ENCODE data around the gene SLC38A7. TPM values are rescaled to one million over a fixed set of nuclear protein-coding genes. Genes with fewer than 3 reads are reported as not detected.
"Not testable (repeated sequence)": the region's sequence is repeated elsewhere in the genome, so short reads cannot be mapped to it uniquely, and the experiment has no call there.

SLC38A7 gene
- total and polyA plus RNA-seq, 7 experiments from 2014 or later, result 3.4 to 16.8 (median 12.6) TPM

- intact Hi-C loops (cut with micrococcal nuclease), result no loop called here
- peaks cover 0 to 14% (median 0%) of the 10 kb centered on the region in 5 donors for H3K27me3 Mint-ChIP-seq
- H3K4me1 Mint-ChIP-seq, result no peaks in the 10 kb centered on the region
- DNase-seq, result no peak
- Histone ChIP-seq H3K4me1 (ENCODE audit: control insufficient read depth in 2 of 2, insufficient read depth in 2 of 2, low read length in 2 of 2) (no peaks in the 10 kb centered on the region), H3K9me3 (ENCODE audit: control insufficient read depth in 2 of 3, low read length in 3 of 3) (no peaks in the 10 kb centered on the region), H3K27ac (ENCODE audit: low read depth, low read length) (no peak overlapping the region), H3K27me3 (ENCODE audit: control insufficient read depth in 2 of 2, insufficient read depth in 2 of 2, low read length in 2 of 2) (no peaks in the 10 kb centered on the region), H3K4me3 (ENCODE audit: low read length) (no peak overlapping the region), H3K36me3 (ENCODE audit: control insufficient read depth in 2 of 3, insufficient read depth in 3 of 3, low read length in 3 of 3) (no peaks in the 10 kb centered on the region)
- no peak overlapping the region for H3K27ac Mint-ChIP-seq
- ChIA-PET POLR2A (no interaction called here), CTCF (no interaction called here)
- no peaks in the 10 kb centered on the region for H3K9me3 Mint-ChIP-seq
- no peak for ATAC-seq
- no peak overlapping the region for H3K4me3 Mint-ChIP-seq
- no peaks in the 10 kb centered on the region for H3K36me3 Mint-ChIP-seq
These were observed 43.6 kb downstream of the SLC38A7 start for GRCh38 chr16:58640949-58641348.

DNA sequence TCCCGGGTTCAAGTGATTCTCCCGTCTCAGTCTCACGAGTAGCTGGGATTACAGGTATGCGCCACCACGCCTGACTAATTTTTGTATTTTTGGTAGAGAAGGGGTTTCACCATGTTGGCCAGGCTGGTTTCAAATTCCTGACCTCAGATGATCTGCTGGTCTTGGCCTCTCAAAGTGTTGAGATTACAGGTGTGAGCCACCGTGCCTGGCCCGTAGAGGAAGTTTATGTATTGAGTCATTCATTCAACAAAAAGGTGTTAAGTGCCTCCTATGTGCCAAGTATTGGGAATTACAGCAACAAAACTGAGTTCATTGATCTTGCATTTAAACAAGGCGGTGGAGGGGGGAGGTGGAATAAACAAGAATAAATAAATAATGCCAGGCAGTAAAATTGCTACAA lies 44.7 kb downstream of the SLC38A7 start:
- no peaks in the 10 kb centered on the region for H3K36me3 Mint-ChIP-seq
- H3K27ac Mint-ChIP-seq, result peak overlapping the region in 1 of 9 donors; percentile 9
- DNase-seq (no peak), ATAC-seq (no peak)
- no peak overlapping the region for H3K27ac ChIP-seq (ENCODE audit: low read depth, low read length)
- no peaks in the 10 kb centered on the region for H3K27me3 ChIP-seq (ENCODE audit: control insufficient read depth in 2 of 2, insufficient read depth in 2 of 2, low read length in 2 of 2)
- H3K4me1 ChIP-seq (ENCODE audit: control insufficient read depth in 2 of 2, insufficient read depth in 2 of 2, low read length in 2 of 2), result no peaks in the 10 kb centered on the region
- no peaks in the 10 kb centered on the region for H3K9me3 Mint-ChIP-seq
- H3K36me3 ChIP-seq (ENCODE audit: control insufficient read depth in 2 of 3, insufficient read depth in 3 of 3, low read length in 3 of 3), result no peaks in the 10 kb centered on the region
- peaks cover 0 to 17% (median 0%) of the 10 kb centered on the region in 5 donors for H3K27me3 Mint-ChIP-seq
- no peaks in the 10 kb centered on the region for H3K4me1 Mint-ChIP-seq
- CTCF ChIA-PET, result interaction anchor here (1.1 kb wide), 1 partner anchor 18 kb away, joined by 3 read pairs; no protein-coding TSS in a partner anchor
- intact Hi-C loops (cut with micrococcal nuclease), result loop anchor here in 1 of 2 donors (10.0 kb wide), 1 partner anchor 615 kb away; the partner anchor contains the start of gene MMP15
- no peaks in the 10 kb centered on the region for H3K9me3 ChIP-seq (ENCODE audit: control insufficient read depth in 2 of 3, low read length in 3 of 3)
- no peak overlapping the region for H3K4me3 ChIP-seq (ENCODE audit: low read length)
- H3K4me3 Mint-ChIP-seq, result no peak overlapping the region
- POLR2A ChIA-PET, result interaction anchor here (1.0 kb wide), 1 partner anchor 11 kb away, joined by 6 read pairs; no protein-coding TSS in a partner anchor

- Mint-ChIP-seq H3K36me3 (no peaks in the 10 kb centered on the region), H3K27ac (no peak overlapping the region), H3K9me3 (no peaks in the 10 kb centered on the region), H3K27me3 (peaks cover 0 to 17% (median 0%) of the 10 kb centered on the region in 5 donors), H3K4me1 (no peaks in the 10 kb centered on the region), H3K4me3 (no peak overlapping the region)
- ATAC-seq (no peak), DNase-seq (no peak)
- intact Hi-C loops (cut with micrococcal nuclease), result loop anchor here in 1 of 2 donors (10.0 kb wide), 1 partner anchor 614 kb away; the partner anchor contains the start of gene MMP15
- H3K4me1 ChIP-seq (ENCODE audit: control insufficient read depth in 2 of 2, insufficient read depth in 2 of 2, low read length in 2 of 2), result no peaks in the 10 kb centered on the region
- no peak overlapping the region for H3K4me3 ChIP-seq (ENCODE audit: low read length)
- CTCF ChIA-PET, result interaction anchor here (0.7 to 1.1 kb wide), 2 partner anchors 9 to 18 kb away, joined by 3 read pairs; no protein-coding TSS in a partner anchor
- POLR2A ChIA-PET, result interaction anchor here (0.6 to 1.0 kb wide), 2 partner anchors 9 to 11 kb away, joined by 3 to 6 read pairs; no protein-coding TSS in a partner anchor
- no peaks in the 10 kb centered on the region for H3K27me3 ChIP-seq (ENCODE audit: control insufficient read depth in 2 of 2, insufficient read depth in 2 of 2, low read length in 2 of 2)
- no peak overlapping the region for H3K27ac ChIP-seq (ENCODE audit: low read depth, low read length)
- H3K36me3 ChIP-seq (ENCODE audit: control insufficient read depth in 2 of 3, insufficient read depth in 3 of 3, low read length in 3 of 3), result no peaks in the 10 kb centered on the region
- no peaks in the 10 kb centered on the region for H3K9me3 ChIP-seq (ENCODE audit: control insufficient read depth in 2 of 3, low read length in 3 of 3)
These were observed 45.3 kb downstream of the SLC38A7 start for GRCh38 chr16:58639230-58639629.

GRCh38 chr16:58638148-58639036 lies 46.2 kb downstream of the SLC38A7 start:
- CTCF ChIA-PET, result interaction anchor here (0.7 kb wide), 1 partner anchor 8 kb away, joined by 3 read pairs; no protein-coding TSS in a partner anchor
- no peak for ATAC-seq

GRCh38 chr16:58637021-58637420 lies 47.5 kb downstream of the SLC38A7 start:
- intact Hi-C loops (cut with micrococcal nuclease), result loop anchor here in 1 of 2 donors (10.0 kb wide), 1 partner anchor 612 kb away; the partner anchor contains the start of gene MMP15
- H3K4me3 Mint-ChIP-seq; H3K27ac ChIP-seq (ENCODE audit: low read depth, low read length); H3K4me1 ChIP-seq (ENCODE audit: control insufficient read depth in 2 of 2, insufficient read depth in 2 of 2, low read length in 2 of 2); H3K36me3 Mint-ChIP-seq; H3K9me3 Mint-ChIP-seq; H3K9me3 ChIP-seq (ENCODE audit: control insufficient read depth in 2 of 3, low read length in 3 of 3); H3K4me1 Mint-ChIP-seq; H3K36me3 ChIP-seq (ENCODE audit: control insufficient read depth in 2 of 3, insufficient read depth in 3 of 3, low read length in 3 of 3); POLR2A ChIA-PET; H3K27me3 ChIP-seq (ENCODE audit: control insufficient read depth in 2 of 2, insufficient read depth in 2 of 2, low read length in 2 of 2); ATAC-seq; DNase-seq; H3K4me3 ChIP-seq (ENCODE audit: low read length); CTCF ChIA-PET; H3K27ac Mint-ChIP-seq: not testable (repeated sequence)
- peaks cover 0 to 17% (median 0%) of the 10 kb centered on the region in 5 donors for H3K27me3 Mint-ChIP-seq

More at GRCh38 chr16:58638148-58639036, 46.2 kb downstream of the SLC38A7 start:
- Histone ChIP-seq H3K36me3 (ENCODE audit: control insufficient read depth in 2 of 3, insufficient read depth in 3 of 3, low read length in 3 of 3) (no peaks in the 10 kb centered on the region), H3K9me3 (ENCODE audit: control insufficient read depth in 2 of 3, low read length in 3 of 3) (no peaks in the 10 kb centered on the region), H3K27ac (ENCODE audit: low read depth, low read length) (no peak overlapping the region), H3K4me3 (ENCODE audit: low read length) (no peak overlapping the region), H3K4me1 (ENCODE audit: control insufficient read depth in 2 of 2, insufficient read depth in 2 of 2, low read length in 2 of 2) (no peaks in the 10 kb centered on the region), H3K27me3 (ENCODE audit: control insufficient read depth in 2 of 2, insufficient read depth in 2 of 2, low read length in 2 of 2) (no peaks in the 10 kb centered on the region)
- intact Hi-C loops (cut with micrococcal nuclease), result loop anchor here in 1 of 2 donors (10.0 kb wide), 1 partner anchor 614 kb away; the partner anchor contains the start of gene MMP15
- Mint-ChIP-seq H3K4me1 (no peaks in the 10 kb centered on the region), H3K36me3 (no peaks in the 10 kb centered on the region), H3K27me3 (peaks cover 0 to 17% (median 0%) of the 10 kb centered on the region in 5 donors), H3K4me3 (no peak overlapping the region), H3K27ac (no peak overlapping the region), H3K9me3 (no peaks in the 10 kb centered on the region)
- POLR2A ChIA-PET, result interaction anchor here (0.6 kb wide), 1 partner anchor 10 kb away, joined by 3 read pairs; no protein-coding TSS in a partner anchor
- no peak for DNase-seq

- ATAC-seq (no peak), DNase-seq (no peak)
- H3K9me3 ChIP-seq (ENCODE audit: control insufficient read depth in 2 of 3, low read length in 3 of 3), result no peaks in the 10 kb centered on the region
- H3K36me3 Mint-ChIP-seq, result no peaks in the 10 kb centered on the region
- H3K27me3 ChIP-seq (ENCODE audit: control insufficient read depth in 2 of 2, insufficient read depth in 2 of 2, low read length in 2 of 2), result no peaks in the 10 kb centered on the region
- H3K4me3 Mint-ChIP-seq, result no peak overlapping the region
- intact Hi-C loops (cut with micrococcal nuclease), result loop anchor here in 1 of 2 donors (10.0 kb wide), 1 partner anchor 612 kb away; the partner anchor contains the start of gene MMP15
- CTCF ChIA-PET, result no interaction called here
- peaks cover 0 to 3% (median 2%) of the 10 kb centered on the region in 7 donors for H3K4me1 Mint-ChIP-seq
- no peak overlapping the region for H3K27ac Mint-ChIP-seq
- POLR2A ChIA-PET, result no interaction called here
- peaks cover 0 to 17% (median 0%) of the 10 kb centered on the region in 5 donors for H3K27me3 Mint-ChIP-seq
- H3K27ac ChIP-seq (ENCODE audit: low read depth, low read length), result no peak overlapping the region
- H3K36me3 ChIP-seq (ENCODE audit: control insufficient read depth in 2 of 3, insufficient read depth in 3 of 3, low read length in 3 of 3), result no peaks in the 10 kb centered on the region
- H3K9me3 Mint-ChIP-seq, result no peaks in the 10 kb centered on the region
- no peak overlapping the region for H3K4me3 ChIP-seq (ENCODE audit: low read length)
- H3K4me1 ChIP-seq (ENCODE audit: control insufficient read depth in 2 of 2, insufficient read depth in 2 of 2, low read length in 2 of 2), result no peaks in the 10 kb centered on the region
These were observed 48.1 kb downstream of the SLC38A7 start for GRCh38 chr16:58636466-58636865.
